ENCODE results near the gene REXO2.

Gene REXO2

DNA sequence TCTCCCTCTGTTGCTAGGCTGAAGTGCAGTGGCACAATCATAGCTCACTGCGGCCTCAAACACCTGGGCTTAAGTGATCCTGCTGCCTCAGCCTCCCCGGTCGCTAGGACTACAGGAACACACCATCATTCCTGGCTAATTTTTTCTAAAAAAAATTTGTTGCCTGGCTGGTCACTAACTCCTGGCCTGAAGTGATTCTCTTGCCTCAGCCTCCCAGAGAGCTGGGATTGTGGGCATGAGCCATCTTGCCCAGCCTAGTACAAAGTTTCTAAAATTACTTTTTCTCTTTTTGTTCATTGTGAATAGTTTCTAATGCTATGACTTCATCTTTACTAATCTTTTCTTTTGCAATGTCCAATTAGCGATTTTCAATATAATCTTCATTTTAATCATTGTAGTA, 26.3 kb upstream of the REXO2 start:
- CTCF ChIA-PET, result interaction anchor here (1.1 kb wide), 1 partner anchor 11 kb away, joined by 3 read pairs; no protein-coding TSS in a partner anchor

DNA sequence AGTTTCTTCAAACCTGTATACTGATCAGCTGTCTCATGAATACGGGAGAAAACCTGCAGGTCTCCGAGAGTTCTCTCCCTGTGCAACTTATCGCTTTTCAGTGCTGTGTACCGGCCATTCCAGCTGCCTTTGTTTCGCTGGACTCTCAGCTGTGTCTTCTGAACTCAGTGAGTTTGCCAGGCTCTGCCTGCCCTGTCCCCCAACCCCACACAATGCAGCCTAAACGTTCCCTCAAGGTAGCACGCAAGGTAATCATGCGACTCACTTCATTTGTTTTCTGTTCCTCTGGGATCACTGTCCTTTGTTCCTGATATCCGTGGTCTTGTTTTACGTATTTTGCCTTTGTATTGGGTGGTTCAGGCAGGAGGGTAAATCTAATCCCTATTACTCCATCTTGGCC, 25.3 kb upstream of the REXO2 start:
- Histone ChIP-seq H3K36me3 (ENCODE audit: control insufficient read depth in 2 of 2, insufficient read depth in 1 of 2, low read length in 2 of 2) (peaks cover 3 to 47% of the 10 kb centered on the region in 2 experiments; a peak in 2 of 3 replicates), H3K9me3 (ENCODE audit: control insufficient read depth, insufficient read depth, low read depth, low read length) (no peaks in the 10 kb centered on the region), H3K4me3 (ENCODE audit: low read depth, low read length) (no peak overlapping the region), H3K27ac (ENCODE audit: extremely low read depth, low read depth, low read length) (no peak overlapping the region), H3K4me1 (ENCODE audit: control insufficient read depth, insufficient read depth, low read length) (no peaks in the 10 kb centered on the region)
- ChIA-PET POLR2A (no interaction called here), CTCF (no interaction called here)
- no peak for TF ChIP-seq YY2 (tag by site-specific recombination; IDR thresholded peaks at IDR 0.05)
- TF ChIP-seq ZSCAN16 (tag by site-specific recombination; IDR thresholded peaks at IDR 0.05), result no peak
- TF ChIP-seq, protein P1, sequence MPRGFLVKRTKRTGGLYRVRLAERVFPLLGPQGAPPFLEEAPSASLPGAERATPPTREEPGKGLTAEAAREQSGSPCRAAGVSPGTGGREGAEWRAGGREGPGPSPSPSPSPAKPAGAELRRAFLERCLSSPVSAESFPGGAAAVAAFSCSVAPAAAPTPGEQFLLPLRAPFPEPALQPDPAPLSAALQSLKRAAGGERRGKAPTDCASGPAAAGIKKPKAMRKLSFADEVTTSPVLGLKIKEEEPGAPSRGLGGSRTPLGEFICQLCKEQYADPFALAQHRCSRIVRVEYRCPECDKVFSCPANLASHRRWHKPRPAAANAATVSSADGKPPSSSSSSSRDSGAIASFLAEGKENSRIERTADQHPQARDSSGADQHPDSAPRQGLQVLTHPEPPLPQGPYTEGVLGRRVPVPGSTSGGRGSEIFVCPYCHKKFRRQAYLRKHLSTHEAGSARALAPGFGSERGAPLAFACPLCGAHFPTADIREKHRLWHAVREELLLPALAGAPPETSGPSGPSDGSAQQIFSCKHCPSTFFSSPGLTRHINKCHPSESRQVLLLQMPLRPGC (tag by site-specific recombination; IDR thresholded peaks at IDR 0.05), result no peak
- TF ChIP-seq HOXC10 (CRISPR knock-in tag; IDR thresholded peaks at IDR 0.05), result no peak
- TF ChIP-seq ZNF510 (tag by site-specific recombination; IDR thresholded peaks at IDR 0.05; ENCODE audit: insufficient replicate concordance), result no peak
- no peak for TF ChIP-seq GLI2 (tag by site-specific recombination; IDR thresholded peaks at IDR 0.05; ENCODE audit: borderline replicate concordance, low read depth)
- no peak for TF ChIP-seq ZNF16 (tag by site-specific recombination; IDR thresholded peaks at IDR 0.05; ENCODE audit: low read depth)
- no peak for TF ChIP-seq ZNF660 (tag by site-specific recombination; IDR thresholded peaks at IDR 0.05)
- no peak for TF ChIP-seq ZBTB21 (tag by site-specific recombination; IDR thresholded peaks at IDR 0.05)
- TF ChIP-seq GLIS1 (tag by site-specific recombination; IDR thresholded peaks at IDR 0.05), result no peak
- TF ChIP-seq, protein P2, sequence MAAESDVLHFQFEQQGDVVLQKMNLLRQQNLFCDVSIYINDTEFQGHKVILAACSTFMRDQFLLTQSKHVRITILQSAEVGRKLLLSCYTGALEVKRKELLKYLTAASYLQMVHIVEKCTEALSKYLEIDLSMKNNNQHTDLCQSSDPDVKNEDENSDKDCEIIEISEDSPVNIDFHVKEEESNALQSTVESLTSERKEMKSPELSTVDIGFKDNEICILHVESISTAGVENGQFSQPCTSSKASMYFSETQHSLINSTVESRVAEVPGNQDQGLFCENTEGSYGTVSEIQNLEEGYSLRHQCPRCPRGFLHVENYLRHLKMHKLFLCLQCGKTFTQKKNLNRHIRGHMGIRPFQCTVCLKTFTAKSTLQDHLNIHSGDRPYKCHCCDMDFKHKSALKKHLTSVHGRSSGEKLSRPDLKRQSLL (tag by site-specific recombination; IDR thresholded peaks at IDR 0.05), result no peak
- no peak for TF ChIP-seq ZNF248 (tag by site-specific recombination; IDR thresholded peaks at IDR 0.05)

More for the DNA sequence above, 26.3 kb upstream of the REXO2 start:
- Histone ChIP-seq H3K27ac (ENCODE audit: extremely low read depth, low read depth, low read length) (no peak overlapping the region), H3K9me3 (ENCODE audit: control insufficient read depth, insufficient read depth, low read depth, low read length) (no peaks in the 10 kb centered on the region), H3K4me1 (ENCODE audit: control insufficient read depth, insufficient read depth, low read length) (no peaks in the 10 kb centered on the region), H3K4me3 (ENCODE audit: low read depth, low read length) (no peak overlapping the region), H3K36me3 (ENCODE audit: control insufficient read depth in 2 of 2, insufficient read depth in 1 of 2, low read length in 2 of 2) (peaks cover 3 to 56% of the 10 kb centered on the region in 2 experiments; a peak in 2 of 3 replicates)
- POLR2A ChIA-PET, result no interaction called here
- TF ChIP-seq ZIC2 (tag by site-specific recombination; IDR thresholded peaks at IDR 0.05), result no peak
- TF ChIP-seq, protein P3, sequence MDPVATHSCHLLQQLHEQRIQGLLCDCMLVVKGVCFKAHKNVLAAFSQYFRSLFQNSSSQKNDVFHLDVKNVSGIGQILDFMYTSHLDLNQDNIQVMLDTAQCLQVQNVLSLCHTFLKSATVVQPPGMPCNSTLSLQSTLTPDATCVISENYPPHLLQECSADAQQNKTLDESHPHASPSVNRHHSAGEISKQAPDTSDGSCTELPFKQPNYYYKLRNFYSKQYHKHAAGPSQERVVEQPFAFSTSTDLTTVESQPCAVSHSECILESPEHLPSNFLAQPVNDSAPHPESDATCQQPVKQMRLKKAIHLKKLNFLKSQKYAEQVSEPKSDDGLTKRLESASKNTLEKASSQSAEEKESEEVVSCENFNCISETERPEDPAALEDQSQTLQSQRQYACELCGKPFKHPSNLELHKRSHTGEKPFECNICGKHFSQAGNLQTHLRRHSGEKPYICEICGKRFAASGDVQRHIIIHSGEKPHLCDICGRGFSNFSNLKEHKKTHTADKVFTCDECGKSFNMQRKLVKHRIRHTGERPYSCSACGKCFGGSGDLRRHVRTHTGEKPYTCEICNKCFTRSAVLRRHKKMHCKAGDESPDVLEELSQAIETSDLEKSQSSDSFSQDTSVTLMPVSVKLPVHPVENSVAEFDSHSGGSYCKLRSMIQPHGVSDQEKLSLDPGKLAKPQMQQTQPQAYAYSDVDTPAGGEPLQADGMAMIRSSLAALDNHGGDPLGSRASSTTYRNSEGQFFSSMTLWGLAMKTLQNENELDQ (tag by site-specific recombination; IDR thresholded peaks at IDR 0.05; ENCODE audit: low read depth), result no peak
- TF ChIP-seq ZNF560 (tag by site-specific recombination; IDR thresholded peaks at IDR 0.05; ENCODE audit: borderline replicate concordance), result no peak
- no peak for TF ChIP-seq ZNF596 (tag by site-specific recombination; IDR thresholded peaks at IDR 0.05)
- no peak for TF ChIP-seq ZNF626 (tag by site-specific recombination; IDR thresholded peaks at IDR 0.05)
- TF ChIP-seq ZFP3 (tag by site-specific recombination; IDR thresholded peaks at IDR 0.05; ENCODE audit: low read depth), result no peak
- no peak for TF ChIP-seq ZFP37 (tag by site-specific recombination; IDR thresholded peaks at IDR 0.05)
- no peak for TF ChIP-seq ZBTB20 (tag by site-specific recombination; IDR thresholded peaks at IDR 0.05)
- TF ChIP-seq, protein P4, sequence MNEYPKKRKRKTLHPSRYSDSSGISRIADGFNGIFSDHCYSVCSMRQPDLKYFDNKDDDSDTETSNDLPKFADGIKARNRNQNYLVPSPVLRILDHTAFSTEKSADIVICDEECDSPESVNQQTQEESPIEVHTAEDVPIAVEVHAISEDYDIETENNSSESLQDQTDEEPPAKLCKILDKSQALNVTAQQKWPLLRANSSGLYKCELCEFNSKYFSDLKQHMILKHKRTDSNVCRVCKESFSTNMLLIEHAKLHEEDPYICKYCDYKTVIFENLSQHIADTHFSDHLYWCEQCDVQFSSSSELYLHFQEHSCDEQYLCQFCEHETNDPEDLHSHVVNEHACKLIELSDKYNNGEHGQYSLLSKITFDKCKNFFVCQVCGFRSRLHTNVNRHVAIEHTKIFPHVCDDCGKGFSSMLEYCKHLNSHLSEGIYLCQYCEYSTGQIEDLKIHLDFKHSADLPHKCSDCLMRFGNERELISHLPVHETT (tag by site-specific recombination; IDR thresholded peaks at IDR 0.05), result no peak
- no peak for TF ChIP-seq ZNF585B (tag by site-specific recombination; IDR thresholded peaks at IDR 0.05)
- no peak for TF ChIP-seq ZSCAN23 (tag by site-specific recombination; IDR thresholded peaks at IDR 0.05)
- no peak for TF ChIP-seq TCF7L2 (IDR thresholded peaks at IDR 0.05; ENCODE audit: borderline replicate concordance, low read depth, low read length)
- no peak for TF ChIP-seq GLI4 (tag by site-specific recombination; IDR thresholded peaks at IDR 0.05)
- TF ChIP-seq, protein P5, sequence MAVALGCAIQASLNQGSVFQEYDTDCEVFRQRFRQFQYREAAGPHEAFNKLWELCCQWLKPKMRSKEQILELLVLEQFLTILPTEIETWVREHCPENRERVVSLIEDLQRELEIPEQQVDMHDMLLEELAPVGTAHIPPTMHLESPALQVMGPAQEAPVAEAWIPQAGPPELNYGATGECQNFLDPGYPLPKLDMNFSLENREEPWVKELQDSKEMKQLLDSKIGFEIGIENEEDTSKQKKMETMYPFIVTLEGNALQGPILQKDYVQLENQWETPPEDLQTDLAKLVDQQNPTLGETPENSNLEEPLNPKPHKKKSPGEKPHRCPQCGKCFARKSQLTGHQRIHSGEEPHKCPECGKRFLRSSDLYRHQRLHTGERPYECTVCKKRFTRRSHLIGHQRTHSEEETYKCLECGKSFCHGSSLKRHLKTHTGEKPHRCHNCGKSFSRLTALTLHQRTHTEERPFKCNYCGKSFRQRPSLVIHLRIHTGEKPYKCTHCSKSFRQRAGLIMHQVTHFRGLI (tag by site-specific recombination; IDR thresholded peaks at IDR 0.05), result no peak
- TF ChIP-seq ZNF140 (tag by site-specific recombination; IDR thresholded peaks at IDR 0.05), result no peak
- TF ChIP-seq, protein P6, sequence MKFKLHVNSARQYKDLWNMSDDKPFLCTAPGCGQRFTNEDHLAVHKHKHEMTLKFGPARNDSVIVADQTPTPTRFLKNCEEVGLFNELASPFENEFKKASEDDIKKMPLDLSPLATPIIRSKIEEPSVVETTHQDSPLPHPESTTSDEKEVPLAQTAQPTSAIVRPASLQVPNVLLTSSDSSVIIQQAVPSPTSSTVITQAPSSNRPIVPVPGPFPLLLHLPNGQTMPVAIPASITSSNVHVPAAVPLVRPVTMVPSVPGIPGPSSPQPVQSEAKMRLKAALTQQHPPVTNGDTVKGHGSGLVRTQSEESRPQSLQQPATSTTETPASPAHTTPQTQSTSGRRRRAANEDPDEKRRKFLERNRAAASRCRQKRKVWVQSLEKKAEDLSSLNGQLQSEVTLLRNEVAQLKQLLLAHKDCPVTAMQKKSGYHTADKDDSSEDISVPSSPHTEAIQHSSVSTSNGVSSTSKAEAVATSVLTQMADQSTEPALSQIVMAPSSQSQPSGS (tag by site-specific recombination; IDR thresholded peaks at IDR 0.05; ENCODE audit: low read depth), result no peak
- TF ChIP-seq ZNF501 (tag by site-specific recombination; IDR thresholded peaks at IDR 0.05), result no peak
- no peak for TF ChIP-seq ZNF549 (tag by site-specific recombination; IDR thresholded peaks at IDR 0.05)
- TF ChIP-seq ZNF169 (tag by site-specific recombination; IDR thresholded peaks at IDR 0.05), result no peak

All from HEK293 (cell line).